OCI-LY7 (cell line): Measurements from ENCODE around the gene ABCB1. TPM values are rescaled to one million over a fixed set of nuclear protein-coding genes. Genes with fewer than 3 reads are reported as not detected.

Experiments
- BruUV-seq: library from RNA; stranded (reverse); fragments of 400-500 nt; replicated peaks from 2 replicates; lab custom pipeline; 2021; lab: Mats Ljungman, UMichigan
- CTCF ChIA-PET: fragments of 300-600 bp; sonication (Branson Sonifier 250); formaldehyde crosslinking; loops from one replicate; lab custom pipeline; 2022; ENCODE audit warnings: antibody characterized with exemption; ENCODE audit not compliant: unreplicated experiment; lab: Charles Lee
- POLR2A ChIA-PET: fragments of 300-600 bp; sonication (Branson Sonifier 250); formaldehyde crosslinking; loops from one replicate; lab custom pipeline; 2022; ENCODE audit warnings: antibody characterized with exemption; lab: Charles Lee
- DNase-seq: peaks from one replicate; pipeline ENCODE4 v3.0.0-alpha.2; 2015; ENCODE audit warnings: low spot score
- H2AFZ ChIP-seq: fragments of 200-600 bp; sonication (generic), shearing (Covaris generic); 2 replicates; pipeline ENCODE4 v1.6.1; 2014; ENCODE audit warnings: mild to moderate bottlenecking, antibody characterized with exemption, low read length, moderate library complexity
- H3K27ac ChIP-seq: fragments of 200-600 bp; sonication (generic); 2 replicates; pipeline ENCODE4 v1.5.1; 2014; ENCODE audit warnings: mixed run types, low read depth, mild to moderate bottlenecking, moderate library complexity, low read length, inconsistent platforms; ENCODE audit not compliant: poor library complexity, severe bottlenecking
- H3K36me3 ChIP-seq: fragments of 200-600 bp; sonication (generic); 2 replicates; pipeline ENCODE4 v1.6.1; 2014; ENCODE audit warnings: mild to moderate bottlenecking, antibody characterized with exemption, low read length, moderate library complexity, mixed read lengths; ENCODE audit not compliant: insufficient read depth
- H3K4me1 ChIP-seq: fragments of 200-600 bp; sonication (generic); 2 replicates; pipeline ENCODE4 v1.5.1; 2014; ENCODE audit warnings: mild to moderate bottlenecking, low read length; ENCODE audit not compliant: insufficient read depth, poor library complexity, severe bottlenecking
- H3K4me2 ChIP-seq: fragments of 200-600 bp; sonication (generic); 2 replicates; pipeline ENCODE4 v1.6.1; 2014; ENCODE audit warnings: mild to moderate bottlenecking, low read length
- H3K4me3 ChIP-seq: fragments of 200-600 bp; sonication (generic); 2 replicates; pipeline ENCODE4 v1.5.1; 2014; ENCODE audit warnings: mild to moderate bottlenecking, low read depth, low read length; ENCODE audit not compliant: poor library complexity, severe bottlenecking
- H3K79me2 ChIP-seq: fragments of 200-600 bp; sonication (generic); 2 replicates; pipeline ENCODE4 v1.6.1; 2016; ENCODE audit warnings: low read depth, mild to moderate bottlenecking, low read length, moderate library complexity, mixed read lengths; ENCODE audit not compliant: insufficient read depth
- H3K9me2 ChIP-seq: fragments of 200-600 bp; sonication (generic); 2 replicates; pipeline ENCODE4 v1.6.1; 2016; ENCODE audit warnings: mild to moderate bottlenecking, low read length, mixed read lengths; ENCODE audit not compliant: insufficient read depth
- H3K9me3 ChIP-seq: fragments of 200-600 bp; sonication (generic); 2 replicates; pipeline ENCODE4 v1.6.1; 2014; ENCODE audit warnings: mild to moderate bottlenecking, mixed run types, low read length, mixed read lengths
- H4K20me1 ChIP-seq: fragments of 200-600 bp; sonication (generic); 2 replicates; pipeline ENCODE4 v1.6.1; 2014; ENCODE audit warnings: mild to moderate bottlenecking, antibody characterized with exemption, low read length, moderate library complexity, mixed read lengths; ENCODE audit not compliant: insufficient read depth
- CTCF ChIP-seq: fragments of 200-600 bp; sonication (generic); conservative IDR thresholded peaks from 2 replicates; pipeline ENCODE4 v1.5.1; 2014; ENCODE audit warnings: mild to moderate bottlenecking, antibody characterized with exemption, low read length, moderate library complexity, mixed read lengths
- EZH2phosphoT487 ChIP-seq: fragments of 200-600 bp; sonication (generic); IDR thresholded peaks from 2 replicates; pipeline ENCODE4 v1.6.1; 2018; ENCODE audit warnings: low read depth, borderline replicate concordance, mild to moderate bottlenecking, mixed run types, antibody characterized with exemption, low read length, moderate library complexity, mixed read lengths
- intact Hi-C: fragments of 100-400 bp; cut with micrococcal nuclease; formaldehyde crosslinking; loops from one replicate; pipeline ENCODE4 v1.10.0; 2022; ENCODE audit not compliant: unreplicated experiment
- total RNA-seq, 2 experiments: library from RNA; depleted of rRNA in 1 of 2; stranded (reverse); fragments of >200 nt in 1 of 2; shearing (Covaris generic) in 1 of 2; gene quantifications; 2 replicates each; pipeline ENCODE4 v1.2.3, GENCODE V29; 2014 to 2022

Gene ABCB1
- total RNA-seq, 2 experiments from 2014 or later, result not detected

- CTCF ChIA-PET, result interaction anchor here (0.6 kb wide), 1 partner anchor 514 kb away, joined by 3 read pairs; no protein-coding TSS in a partner anchor
- Histone ChIP-seq H4K20me1 (no peaks in the 10 kb centered on the region), H3K9me2 (no peaks in the 10 kb centered on the region), H3K9me3 (no peaks in the 10 kb centered on the region), H3K4me3 (no peak overlapping the region), H3K4me1 (no peaks in the 10 kb centered on the region), H3K27ac (no peak overlapping the region), H3K79me2 (no peaks in the 10 kb centered on the region), H2AFZ (no peak overlapping the region), H3K36me3 (no peaks in the 10 kb centered on the region), H3K4me2 (no peak overlapping the region)
- no peak for TF ChIP-seq EZH2phosphoT487
- TF ChIP-seq CTCF, result no peak
- intact Hi-C loops, result no loop called here
- POLR2A ChIA-PET, result interaction anchor here (0.7 to 0.8 kb wide), 2 partner anchors 56 to 70 kb away, joined by 3 read pairs; no protein-coding TSS in a partner anchor
- DNase-seq, result no peak
- no TSS peak for BruUV-seq
Observed at GRCh38 chr7:87589631-87590030, 11.1 kb downstream of the ABCB1 start.

GRCh38 chr7:87581723-87582122 lies 19.0 kb downstream of the ABCB1 start:
- no peaks in the 10 kb centered on the region for H3K79me2 ChIP-seq
- H3K36me3 ChIP-seq, result no peaks in the 10 kb centered on the region
- DNase-seq, result no peak
- no peak overlapping the region for H3K4me2 ChIP-seq
- H2AFZ ChIP-seq, result no peak overlapping the region
- H3K9me3 ChIP-seq, result no peaks in the 10 kb centered on the region
- no peaks in the 10 kb centered on the region for H3K4me1 ChIP-seq
- ChIA-PET CTCF (no interaction called here), POLR2A (interaction anchor here (1.3 to 1.5 kb wide), 2 partner anchors 12 to 13 kb away, joined by 3 to 5 read pairs; no protein-coding TSS in a partner anchor)
- no TSS peak for BruUV-seq
- H4K20me1 ChIP-seq, result no peaks in the 10 kb centered on the region
- TF ChIP-seq CTCF (no peak), EZH2phosphoT487 (no peak)
- no peak overlapping the region for H3K4me3 ChIP-seq
- no peaks in the 10 kb centered on the region for H3K9me2 ChIP-seq
- no peak overlapping the region for H3K27ac ChIP-seq
- intact Hi-C loops, result no loop called here

- Histone ChIP-seq H3K4me2 (no peak overlapping the region), H4K20me1 (no peaks in the 10 kb centered on the region), H3K4me1 (no peaks in the 10 kb centered on the region), H3K9me3 (no peaks in the 10 kb centered on the region), H3K9me2 (no peaks in the 10 kb centered on the region), H2AFZ (no peak overlapping the region), H3K27ac (no peak overlapping the region), H3K4me3 (no peak overlapping the region), H3K36me3 (no peaks in the 10 kb centered on the region), H3K79me2 (no peaks in the 10 kb centered on the region)
- no TSS peak for BruUV-seq
- no peak for DNase-seq
- intact Hi-C loops, result no loop called here
- TF ChIP-seq EZH2phosphoT487 (no peak), CTCF (no peak)
- ChIA-PET POLR2A (interaction anchor here (1.3 to 1.5 kb wide), 2 partner anchors 11 to 14 kb away, joined by 3 to 5 read pairs; no protein-coding TSS in a partner anchor), CTCF (no interaction called here)
Observed at GRCh38 chr7:87580636-87581035, 20.0 kb downstream of the ABCB1 start.
